Measurements from ENCODE around the gene NT5DC3. TPM values are rescaled to one million over a fixed set of nuclear protein-coding genes. Genes with fewer than 3 reads are reported as not detected.

NT5DC3 gene
- total RNA-seq, result 4.9 and 6.6 TPM in 2 replicates

DNA sequence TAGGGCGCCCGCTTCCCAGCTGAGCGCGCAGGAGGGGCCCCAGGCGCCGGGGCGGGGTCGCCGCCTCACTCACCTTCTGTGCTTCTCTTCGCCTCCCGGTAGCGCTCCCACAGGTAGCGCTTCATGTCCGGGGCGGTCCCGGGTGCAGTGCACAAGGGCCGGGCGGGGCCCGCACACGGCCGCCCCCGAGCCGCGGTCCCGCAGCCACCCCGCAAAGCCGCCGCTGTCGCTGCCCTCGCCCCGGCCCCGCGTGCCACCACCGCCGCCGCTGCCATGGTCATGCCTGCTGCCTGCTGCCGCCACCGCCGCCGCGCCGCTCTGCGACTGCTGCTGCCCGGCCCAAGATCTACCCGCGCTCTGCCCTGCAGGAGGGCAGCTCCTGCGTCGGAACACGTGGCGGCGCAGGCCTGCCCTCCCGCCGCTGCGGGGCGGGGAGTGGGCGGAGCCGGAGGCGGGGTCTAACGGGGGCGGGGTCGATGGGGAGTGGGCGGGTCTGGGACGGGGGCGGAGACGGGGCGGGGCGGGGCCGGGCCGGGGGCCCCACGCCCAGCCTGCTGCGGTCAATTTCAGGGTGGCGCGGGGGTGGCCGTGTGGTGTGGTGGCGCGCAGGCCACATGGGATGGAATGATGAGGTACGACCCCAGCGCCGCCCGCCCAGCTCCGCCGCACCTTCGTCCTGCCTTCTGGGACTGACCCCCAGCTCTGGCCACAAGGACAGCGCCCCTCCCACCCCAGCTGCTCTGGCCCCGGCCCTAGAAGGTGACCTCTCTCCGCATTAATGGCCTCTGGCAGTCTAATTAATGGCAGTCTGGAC, at the start of gene NT5DC3:
TSS of gene NT5DC3 (minus strand) at position 359 of the 814 bp plus-strand sequence. CDS start at position 281, 78 bp downstream.
- peak; percentile 52 for DNase-seq (ENCODE audit: low read depth)
- H3K27me3 ChIP-seq (ENCODE audit: control insufficient read depth, insufficient read depth, low read length), result no peaks in the 10 kb centered on the region
- TF ChIP-seq CTCF (IDR thresholded peaks at IDR 0.05; ENCODE audit: insufficient read depth, low read length, severe bottlenecking), result no peak
- H3K4me3 ChIP-seq (ENCODE audit: low read depth, low read length), result peak within 1 kb of the TSS; percentile 87
- H3K36me3 ChIP-seq (ENCODE audit: control insufficient read depth, insufficient read depth, low read length), result no peaks in the 10 kb centered on the region
- no peak for FAIRE-seq

GRCh38 chr12:103887738-103888137, 46.7 kb upstream of the NT5DC3 start:
- no peak for TF ChIP-seq CTCF (IDR thresholded peaks at IDR 0.05; ENCODE audit: insufficient read depth, low read length, severe bottlenecking)
- Histone ChIP-seq H3K36me3 (ENCODE audit: control insufficient read depth, insufficient read depth, low read length) (no peaks in the 10 kb centered on the region), H3K4me3 (ENCODE audit: low read depth, low read length) (no peak overlapping the region), H3K27me3 (ENCODE audit: control insufficient read depth, insufficient read depth, low read length) (no peaks in the 10 kb centered on the region)
- FAIRE-seq, result no peak
- no peak for DNase-seq (ENCODE audit: low read depth)

- H3K4me3 ChIP-seq (ENCODE audit: low read depth, low read length), result no peak overlapping the region
- no peaks in the 10 kb centered on the region for H3K36me3 ChIP-seq (ENCODE audit: control insufficient read depth, insufficient read depth, low read length)
- DNase-seq (ENCODE audit: low read depth) (no peak), FAIRE-seq (no peak)
- no peaks in the 10 kb centered on the region for H3K27me3 ChIP-seq (ENCODE audit: control insufficient read depth, insufficient read depth, low read length)
- TF ChIP-seq CTCF (IDR thresholded peaks at IDR 0.05; ENCODE audit: insufficient read depth, low read length, severe bottlenecking), result no peak
Measured at GRCh38 chr12:103886195-103886797, 45.3 kb upstream of the NT5DC3 start.

DNA sequence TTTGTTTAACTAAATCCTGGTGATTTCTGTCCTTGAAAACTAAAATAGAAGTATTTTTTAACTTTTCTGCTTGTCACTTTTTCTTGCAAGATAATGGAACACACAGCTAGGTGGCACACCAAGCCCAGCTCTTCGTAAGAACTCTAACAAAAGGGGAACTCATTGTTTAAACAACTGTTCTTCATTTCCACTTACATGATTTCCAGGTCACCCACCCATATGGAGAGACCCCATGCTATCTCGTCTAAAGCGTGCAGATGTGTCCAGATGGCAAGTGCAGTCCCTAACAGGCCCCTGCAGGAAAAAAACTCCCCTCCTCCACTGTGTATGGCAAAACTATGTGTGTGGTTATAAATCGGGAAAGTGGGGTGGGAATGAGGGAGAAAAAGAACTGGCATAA, 43.3 kb upstream of the NT5DC3 start:
- peak; percentile 43 for TF ChIP-seq CTCF (IDR thresholded peaks at IDR 0.05; ENCODE audit: insufficient read depth, low read length, severe bottlenecking)
- peak; percentile 53 for DNase-seq (ENCODE audit: low read depth)

GRCh38 chr12:103883908-103884307, 42.9 kb upstream of the NT5DC3 start:
- Histone ChIP-seq H3K4me3 (ENCODE audit: low read depth, low read length) (no peak overlapping the region), H3K36me3 (ENCODE audit: control insufficient read depth, insufficient read depth, low read length) (no peaks in the 10 kb centered on the region), H3K27me3 (ENCODE audit: control insufficient read depth, insufficient read depth, low read length) (no peaks in the 10 kb centered on the region)
- TF ChIP-seq CTCF (IDR thresholded peaks at IDR 0.05; ENCODE audit: insufficient read depth, low read length, severe bottlenecking), result no peak
- DNase-seq (ENCODE audit: low read depth) (no peak), FAIRE-seq (no peak)

More for the DNA sequence above, 43.3 kb upstream of the NT5DC3 start:
- FAIRE-seq, result no peak
- Histone ChIP-seq H3K27me3 (ENCODE audit: control insufficient read depth, insufficient read depth, low read length) (no peaks in the 10 kb centered on the region), H3K36me3 (ENCODE audit: control insufficient read depth, insufficient read depth, low read length) (no peaks in the 10 kb centered on the region), H3K4me3 (ENCODE audit: low read depth, low read length) (no peak overlapping the region)
